Endothelial cell (in vitro differentiated cells): ENCODE data around the gene FMN2. TPM values are rescaled to one million over a fixed set of nuclear protein-coding genes. Genes with fewer than 3 reads are reported as not detected.
A peak's percentile ranks its signal among the peaks of the same experiment; 100 is the strongest.

Source experiments
- DNase-seq: peaks from one replicate; pipeline ENCODE4 v3.0.0; 2021; ENCODE audit warnings: low spot score
- H3K27ac Mint-ChIP-seq: one replicate; pipeline ENCODE4 v1.8.0; 2021; ENCODE audit warnings: mixed read lengths, inconsistent platforms; ENCODE audit not compliant: unreplicated experiment
- H3K27me3 Mint-ChIP-seq: one replicate; pipeline ENCODE4 v1.8.0; 2021; ENCODE audit warnings: mild to moderate bottlenecking, moderate library complexity, mixed read lengths, inconsistent platforms; ENCODE audit not compliant: unreplicated experiment
- H3K36me3 Mint-ChIP-seq: one replicate; pipeline ENCODE4 v1.8.0; 2021; ENCODE audit warnings: mild to moderate bottlenecking, low read depth, mixed read lengths, inconsistent platforms; ENCODE audit not compliant: unreplicated experiment
- H3K4me1 Mint-ChIP-seq: one replicate; pipeline ENCODE4 v1.8.0; 2021; ENCODE audit warnings: mild to moderate bottlenecking, mixed read lengths, inconsistent platforms; ENCODE audit not compliant: unreplicated experiment
- H3K4me3 Mint-ChIP-seq: one replicate; pipeline ENCODE4 v1.8.0; 2021; ENCODE audit warnings: mild to moderate bottlenecking, mixed read lengths, inconsistent platforms; ENCODE audit not compliant: unreplicated experiment
- H3K9me3 Mint-ChIP-seq: one replicate; pipeline ENCODE4 v1.8.0; 2021; ENCODE audit warnings: mixed read lengths, inconsistent platforms; ENCODE audit not compliant: unreplicated experiment
- total RNA-seq: library from RNA; stranded (reverse); fragmentation: NEBNext Ultra II Directional; extraction: Animal tissue kit (Norgen Biotek cat#: 25700); gene quantifications from one replicate; pipeline ENCODE4 v1.2.1, GENCODE V29; 2021; ENCODE audit not compliant: unreplicated experiment
- TF ChIP-seq, protein P1 (sequence below): fragments of 200-600 bp; sonication (generic); IDR thresholded peaks from one replicate; pipeline ENCODE4 v1.5.0; 2021; ENCODE audit warnings: antibody characterized with exemption; ENCODE audit not compliant: unreplicated experiment

FMN2 gene
- total RNA-seq, 1 donor from 2014 or later, result 2.6 TPM

DNA sequence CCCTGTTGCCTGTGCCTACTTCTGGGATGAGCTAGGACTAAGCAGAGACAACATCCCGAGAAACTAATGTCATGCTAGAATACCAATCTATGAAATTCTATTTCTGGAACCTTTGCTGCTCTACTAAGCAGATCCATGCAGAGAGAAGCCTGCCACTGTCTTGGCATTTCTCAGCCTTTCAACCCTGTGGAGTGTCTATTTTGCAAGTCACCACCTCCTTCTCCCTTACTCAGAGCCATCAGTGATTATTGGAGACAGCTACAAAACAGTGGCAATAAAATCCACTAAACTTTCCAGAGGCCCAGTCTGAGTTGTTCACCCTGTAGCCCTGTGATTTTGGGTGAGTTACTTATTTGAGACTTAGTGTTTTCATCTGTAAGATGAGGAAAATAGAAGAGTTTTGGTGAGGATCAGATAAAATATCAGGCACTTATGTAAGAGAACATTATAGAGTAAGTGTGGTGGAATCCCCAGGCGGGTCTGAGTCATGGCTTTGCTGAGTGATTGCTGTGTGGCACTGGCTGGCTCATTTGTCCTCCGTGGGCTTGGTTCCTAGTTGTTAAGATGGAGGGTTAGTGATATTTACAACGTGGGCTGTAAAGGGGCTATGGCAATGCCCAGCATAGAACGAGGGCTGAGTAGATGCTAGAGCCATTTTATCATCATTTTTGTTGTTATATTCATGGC lies 61.1 kb downstream of the FMN2 start:
- Mint-ChIP-seq H3K27me3 (peaks cover 2% of the 10 kb centered on the region), H3K36me3 (no peaks in the 10 kb centered on the region), H3K4me3 (no peak overlapping the region), H3K27ac (no peak overlapping the region), H3K9me3 (no peaks in the 10 kb centered on the region), H3K4me1 (peaks cover 4% of the 10 kb centered on the region)
- no peak for DNase-seq
- TF ChIP-seq, protein P1, sequence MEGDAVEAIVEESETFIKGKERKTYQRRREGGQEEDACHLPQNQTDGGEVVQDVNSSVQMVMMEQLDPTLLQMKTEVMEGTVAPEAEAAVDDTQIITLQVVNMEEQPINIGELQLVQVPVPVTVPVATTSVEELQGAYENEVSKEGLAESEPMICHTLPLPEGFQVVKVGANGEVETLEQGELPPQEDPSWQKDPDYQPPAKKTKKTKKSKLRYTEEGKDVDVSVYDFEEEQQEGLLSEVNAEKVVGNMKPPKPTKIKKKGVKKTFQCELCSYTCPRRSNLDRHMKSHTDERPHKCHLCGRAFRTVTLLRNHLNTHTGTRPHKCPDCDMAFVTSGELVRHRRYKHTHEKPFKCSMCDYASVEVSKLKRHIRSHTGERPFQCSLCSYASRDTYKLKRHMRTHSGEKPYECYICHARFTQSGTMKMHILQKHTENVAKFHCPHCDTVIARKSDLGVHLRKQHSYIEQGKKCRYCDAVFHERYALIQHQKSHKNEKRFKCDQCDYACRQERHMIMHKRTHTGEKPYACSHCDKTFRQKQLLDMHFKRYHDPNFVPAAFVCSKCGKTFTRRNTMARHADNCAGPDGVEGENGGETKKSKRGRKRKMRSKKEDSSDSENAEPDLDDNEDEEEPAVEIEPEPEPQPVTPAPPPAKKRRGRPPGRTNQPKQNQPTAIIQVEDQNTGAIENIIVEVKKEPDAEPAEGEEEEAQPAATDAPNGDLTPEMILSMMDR, result no peak

- Mint-ChIP-seq H3K4me3 (no peak overlapping the region), H3K4me1 (peaks cover 4% of the 10 kb centered on the region), H3K36me3 (no peaks in the 10 kb centered on the region), H3K9me3 (no peaks in the 10 kb centered on the region), H3K27me3 (peaks cover 1% of the 10 kb centered on the region), H3K27ac (no peak overlapping the region)
- TF ChIP-seq, protein P1, result no peak
- DNase-seq, result no peak
These were observed 63.9 kb downstream of the FMN2 start for GRCh38 chr1:240155605-240156004.

DNA sequence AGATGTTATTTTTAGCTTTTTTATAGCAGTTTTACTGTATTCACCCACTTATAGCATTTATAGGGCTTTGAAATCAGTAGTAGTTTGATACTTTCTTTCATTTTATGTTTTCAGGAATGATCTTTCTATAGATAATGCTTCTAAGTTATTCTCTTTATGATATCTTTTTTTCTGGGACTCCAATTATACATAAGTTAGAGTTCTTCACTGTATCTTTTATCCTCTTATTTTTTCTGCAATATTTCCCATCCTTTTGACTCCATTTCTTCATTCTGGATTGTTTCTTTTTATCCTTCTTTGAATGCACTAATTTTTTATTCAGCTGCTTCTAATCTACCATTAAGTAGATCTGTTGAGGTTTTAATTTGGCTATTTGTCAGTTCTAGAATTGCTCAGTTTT lies 73.1 kb downstream of the FMN2 start:
- Mint-ChIP-seq H3K4me3 (no peak overlapping the region), H3K4me1 (no peaks in the 10 kb centered on the region), H3K27ac (no peak overlapping the region), H3K9me3 (no peaks in the 10 kb centered on the region), H3K27me3 (no peaks in the 10 kb centered on the region), H3K36me3 (no peaks in the 10 kb centered on the region)
- TF ChIP-seq, protein P1, result no peak
- DNase-seq, result no peak

- Mint-ChIP-seq H3K36me3 (no peaks in the 10 kb centered on the region), H3K4me1 (no peaks in the 10 kb centered on the region), H3K27ac (no peak overlapping the region), H3K4me3 (no peak overlapping the region), H3K9me3 (no peaks in the 10 kb centered on the region), H3K27me3 (no peaks in the 10 kb centered on the region)
- TF ChIP-seq, protein P1, result peak; percentile 28
- no peak for DNase-seq
These were observed 77.5 kb downstream of the FMN2 start for GRCh38 chr1:240169188-240169587.

- H3K9me3 Mint-ChIP-seq, result no peaks in the 10 kb centered on the region
- no peak overlapping the region for H3K27ac Mint-ChIP-seq
- TF ChIP-seq, protein P1, result no peak
- H3K36me3 Mint-ChIP-seq, result no peaks in the 10 kb centered on the region
- no peaks in the 10 kb centered on the region for H3K27me3 Mint-ChIP-seq
- H3K4me3 Mint-ChIP-seq, result no peak overlapping the region
- DNase-seq, result no peak
- no peaks in the 10 kb centered on the region for H3K4me1 Mint-ChIP-seq
These were observed 78.6 kb downstream of the FMN2 start for GRCh38 chr1:240170266-240170665.
